Neural cell (in vitro differentiated cells): ENCODE measurements around the gene STRN3. TPM values are rescaled to one million over a fixed set of nuclear protein-coding genes. Genes with fewer than 3 reads are reported as not detected.

Experiments used
- H2AFZ ChIP-seq: fragments of 200-600, 300-800 bp; sonication (generic), shearing (Covaris generic); 2 replicates; pipeline ENCODE4 v1.6.0; 2014; ENCODE audit warnings: low read depth, mild to moderate bottlenecking, antibody characterized with exemption, low read length, moderate library complexity
- H3F3A ChIP-seq: fragments of 200-600 bp; shearing (Covaris generic); 2 replicates; pipeline ENCODE4 v1.6.1; 2016; ENCODE audit warnings: mild to moderate bottlenecking, moderate library complexity, mixed read lengths, antibody characterized with exemption, low read length; ENCODE audit not compliant: insufficient read depth, poor library complexity, severe bottlenecking
- H3K27ac ChIP-seq: fragments of 200-600, 300-800 bp; sonication (generic), shearing (Covaris generic); 2 replicates; pipeline ENCODE4 v1.5.1; 2014; ENCODE audit warnings: mild to moderate bottlenecking, low read length, moderate library complexity
- H3K27me3 ChIP-seq: fragments of 300-800, 200-600 bp; sonication (generic), shearing (Covaris generic); 2 replicates; pipeline ENCODE4 v1.6.0; 2014; ENCODE audit warnings: mild to moderate bottlenecking, low read depth, low read length, moderate library complexity; ENCODE audit not compliant: insufficient read depth
- H3K36me3 ChIP-seq: fragments of 300-800, 200-600 bp; sonication (generic), shearing (Covaris generic); 2 replicates; pipeline ENCODE4 v1.5.1; 2014; ENCODE audit warnings: mild to moderate bottlenecking, antibody characterized with exemption, low read length, moderate library complexity; ENCODE audit not compliant: insufficient read depth
- H3K4me2 ChIP-seq: fragments of 300-800, 200-600 bp; sonication (generic), shearing (Covaris generic); 2 replicates; pipeline ENCODE4 v1.6.0; 2014; ENCODE audit warnings: mild to moderate bottlenecking, low read length
- H3K4me3 ChIP-seq: fragments of 300-800, 200-600 bp; sonication (generic), shearing (Covaris generic); 2 replicates; pipeline ENCODE4 v1.5.1; 2014; ENCODE audit warnings: mild to moderate bottlenecking, low read length, moderate library complexity
- H3K79me2 ChIP-seq: fragments of 200-600 bp; shearing (Covaris generic); replicated peaks from 2 replicates; pipeline ENCODE4 v1.6.0; 2014; ENCODE audit warnings: mild to moderate bottlenecking, low read length, moderate library complexity; ENCODE audit not compliant: insufficient read depth
- H3K9ac ChIP-seq: fragments of 300-800, 200-600 bp; sonication (generic), shearing (Covaris generic); 2 replicates; pipeline ENCODE4 v1.6.1; 2016; ENCODE audit warnings: mild to moderate bottlenecking, low read length, mixed read lengths
- H3K9me2 ChIP-seq: fragments of 200-600 bp; shearing (Covaris generic); 2 replicates; pipeline ENCODE4 v1.6.1; 2016; ENCODE audit warnings: mild to moderate bottlenecking, low read length, mixed read lengths; ENCODE audit not compliant: insufficient read depth
- H3K9me3 ChIP-seq: fragments of 200-600, 300-800 bp; sonication (generic), shearing (Covaris generic); 2 replicates; pipeline ENCODE4 v1.6.1; 2016; ENCODE audit warnings: mild to moderate bottlenecking, mixed run types, low read length, moderate library complexity, mixed read lengths
- H4K20me1 ChIP-seq: fragments of 200-600 bp; shearing (Covaris generic); 2 replicates; pipeline ENCODE4 v1.6.1; 2016; ENCODE audit warnings: mild to moderate bottlenecking, mixed run types; ENCODE audit not compliant: insufficient read depth
- CTCF ChIP-seq: fragments of 450-650 bp; IDR thresholded peaks from 2 replicates; pipeline ENCODE4 v1.5.1; 2014; ENCODE audit warnings: antibody characterized with exemption, mild to moderate bottlenecking, moderate library complexity; ENCODE audit not compliant: poor library complexity, severe bottlenecking
- EP300 ChIP-seq: fragments of 450-650 bp; conservative IDR thresholded peaks from 2 replicates; pipeline ENCODE4 v1.6.1; 2014; ENCODE audit warnings: antibody characterized with exemption, mild to moderate bottlenecking, moderate library complexity; ENCODE audit not compliant: poor library complexity, severe bottlenecking
- EZH2 ChIP-seq: fragments of 200-600, 300-800 bp; shearing (Covaris generic), sonication (generic); IDR thresholded peaks from 2 replicates; pipeline ENCODE4 v1.6.1; 2014; ENCODE audit warnings: antibody characterized with exemption, low read length, borderline replicate concordance, mild to moderate bottlenecking; ENCODE audit not compliant: insufficient read depth, poor library complexity, severe bottlenecking
- MXI1 ChIP-seq: fragments of 450-650 bp; conservative IDR thresholded peaks from 2 replicates; pipeline ENCODE4 v1.6.1; 2014; ENCODE audit warnings: antibody characterized with exemption, mild to moderate bottlenecking; ENCODE audit not compliant: poor library complexity, severe bottlenecking
- POLR2AphosphoS5 ChIP-seq: IDR thresholded peaks from 2 replicates; pipeline ENCODE4 v1.6.1; 2012
- RAD21 ChIP-seq: fragments of 450-650 bp; conservative IDR thresholded peaks from 2 replicates; pipeline ENCODE4 v1.6.1; 2014; ENCODE audit warnings: antibody characterized with exemption, mild to moderate bottlenecking, moderate library complexity
- REST ChIP-seq: IDR thresholded peaks from 2 replicates; pipeline ENCODE4 v1.6.1; 2012; ENCODE audit warnings: borderline replicate concordance
- SMC3 ChIP-seq: fragments of 450-650 bp; conservative IDR thresholded peaks from 2 replicates; pipeline ENCODE4 v1.6.1; 2014; ENCODE audit warnings: antibody characterized with exemption, mild to moderate bottlenecking, moderate library complexity; ENCODE audit not compliant: poor library complexity
- TAF1 ChIP-seq: IDR thresholded peaks from 2 replicates; pipeline ENCODE4 v1.6.1; 2012; ENCODE audit warnings: low read depth
- polyA plus RNA-seq: library from polyadenylated mRNA; depleted of rRNA; stranded (reverse); fragments of >200 nt; gene quantifications from 2 replicates; pipeline ENCODE4 v1.2.3, GENCODE V29; 2014

STRN3 gene
- polyA plus RNA-seq, 1 donor from 2014 or later = 60.1 TPM

- no peak overlapping the region for H3K4me3 ChIP-seq
- H2AFZ ChIP-seq = no peak overlapping the region
- H3K27ac ChIP-seq = no peak overlapping the region
- H3F3A ChIP-seq = no peaks in the 10 kb centered on the region
- no peaks in the 10 kb centered on the region for H3K27me3 ChIP-seq
- no peaks in the 10 kb centered on the region for H3K9me2 ChIP-seq
- TF ChIP-seq REST = no peak
- no peak for TF ChIP-seq CTCF
- TF ChIP-seq RAD21 = no peak
- TF ChIP-seq POLR2AphosphoS5 = no peak
- no peak for TF ChIP-seq TAF1
- no peak overlapping the region for H3K9ac ChIP-seq
- H4K20me1 ChIP-seq = no peaks in the 10 kb centered on the region
- H3K9me3 ChIP-seq = no peaks in the 10 kb centered on the region
- no peak overlapping the region for H3K4me2 ChIP-seq
- H3K36me3 ChIP-seq = no peaks in the 10 kb centered on the region
- peaks cover 87% of the 10 kb centered on the region for H3K79me2 ChIP-seq
Observed at GRCh38 chr14:31020834-31021575, 5.2 kb downstream of the STRN3 start.

- Histone ChIP-seq H3K4me3 (no peak overlapping the region), H3K9ac (no peak overlapping the region), H2AFZ (no peak overlapping the region), H3K27me3 (no peaks in the 10 kb centered on the region), H3K27ac (no peak overlapping the region), H3K36me3 (no peaks in the 10 kb centered on the region), H3K79me2 (peaks cover 73% of the 10 kb centered on the region), H3F3A (no peaks in the 10 kb centered on the region), H3K4me2 (no peak overlapping the region), H4K20me1 (no peaks in the 10 kb centered on the region), H3K9me2 (no peaks in the 10 kb centered on the region), H3K9me3 (no peaks in the 10 kb centered on the region)
- TF ChIP-seq TAF1 = no peak
Observed at GRCh38 chr14:31018057-31018645, 8.0 kb downstream of the STRN3 start.

DNA sequence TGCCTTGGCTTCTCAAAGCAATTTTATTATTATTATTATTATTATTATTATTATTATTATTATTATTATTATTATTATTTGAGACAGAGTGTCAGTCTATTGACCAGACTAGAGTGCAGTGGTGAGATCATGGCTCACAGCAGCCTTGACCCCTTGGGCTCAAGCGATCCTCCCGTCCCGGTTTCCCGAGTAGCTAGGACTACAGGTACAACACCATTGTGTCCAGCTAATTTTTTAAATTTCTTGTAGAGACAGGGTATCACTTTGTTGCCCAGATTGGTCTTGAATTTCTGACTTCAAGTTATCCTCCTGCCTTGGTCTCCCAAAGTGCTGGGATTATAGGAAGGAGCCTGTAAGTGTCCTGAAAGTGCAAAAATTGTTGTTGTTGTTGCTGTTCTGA, 12.3 kb downstream of the STRN3 start:
- Histone ChIP-seq H3K9ac (no peak overlapping the region), H3K9me3 (no peaks in the 10 kb centered on the region), H3K36me3 (peaks cover 4% of the 10 kb centered on the region), H3K27ac (no peak overlapping the region), H3K4me3 (no peak overlapping the region), H3F3A (no peaks in the 10 kb centered on the region), H3K9me2 (no peaks in the 10 kb centered on the region), H3K4me2 (no peak overlapping the region), H3K27me3 (no peaks in the 10 kb centered on the region), H2AFZ (no peak overlapping the region), H4K20me1 (no peaks in the 10 kb centered on the region), H3K79me2 (peaks cover 62% of the 10 kb centered on the region)
- TF ChIP-seq SMC3 = no peak
- no peak for TF ChIP-seq EZH2
- no peak for TF ChIP-seq EP300
- no peak for TF ChIP-seq MXI1
- TF ChIP-seq CTCF = no peak
- TF ChIP-seq POLR2AphosphoS5 = no peak
- TF ChIP-seq TAF1 = no peak
- TF ChIP-seq RAD21 = no peak
- TF ChIP-seq REST = no peak
